Thyroid gland (tissue), 4 donors: Measurements from ENCODE around the gene PRR5. TPM values are rescaled to one million over a fixed set of nuclear protein-coding genes. Genes with fewer than 3 reads are reported as not detected.

Experiments used
- DNase-seq, 2 donors: peaks; one replicate each; pipeline ENCODE4 v3.0.0-alpha.2; 2019
- H3K27ac ChIP-seq, 3 donors: fragments of 200-600 bp; sonication (generic); 1 replicate in 2 of 3; 2 replicates in 1 of 3; pipeline ENCODE4 v1.5.1; 2016 to 2019; ENCODE audit warnings: mild to moderate bottlenecking in 1 of 3, moderate library complexity in 1 of 3
- H3K27me3 ChIP-seq: fragments of 200-600 bp; sonication (generic); one replicate; pipeline ENCODE4 v1.5.1; 2019
- H3K36me3 ChIP-seq, 2 donors: fragments of 200-600 bp; sonication (generic); one replicate each; pipeline ENCODE4 v1.5.1; 2016 to 2019
- H3K4me1 ChIP-seq, 2 donors: fragments of 200-600 bp; sonication (generic); one replicate each; pipeline ENCODE4 v1.5.1; 2017 to 2019
- H3K4me3 ChIP-seq, 3 donors: fragments of 200-600 bp; sonication (generic); replicated peaks in 1 of 3; 1 replicate in 2 of 3; 2 replicates in 1 of 3; pipeline ENCODE4 v1.5.1; 2016; ENCODE audit warnings: mild to moderate bottlenecking in 1 of 3
- H3K9me3 ChIP-seq: fragments of 200-600 bp; sonication (generic); one replicate; pipeline ENCODE4 v1.5.1; 2017
- POLR2A ChIP-seq, 2 donors: fragments of 450-650 bp; IDR thresholded peaks; one replicate each; pipeline ENCODE4 v1.6.1; 2017; ENCODE audit warnings: antibody characterized with exemption in 2 of 2, mild to moderate bottlenecking in 2 of 2, moderate library complexity in 1 of 2
- WGBS, 2 donors: methylation state at CpG; one replicate each; pipeline ENCODE4 v1.1.5; 2017; 5-methylcytosine and 5-hydroxymethylcytosine counted together
- intact Hi-C: fragments of 100-400 bp; cut with DNase I; formaldehyde crosslinking; loops from one replicate; pipeline ENCODE4 v1.15.1; 2023
- total RNA-seq, 4 donors: library from RNA; depleted of rRNA; stranded (reverse); fragments of >200 nt; gene quantifications; one replicate each; pipeline ENCODE4 v1.2.3, GENCODE V29; 2016
- TF ChIP-seq, protein P1 (sequence below), 6 experiments: fragments of 200-600 bp in 3 of 6; fragments of 450-650 bp in 3 of 6; sonication (generic) in 3 of 6; IDR thresholded peaks; one replicate each; pipeline ENCODE4 v1.5.1; 2016 to 2019; ENCODE audit warnings: antibody characterized with exemption in 6 of 6, mild to moderate bottlenecking in 2 of 6, inconsistent platforms in 1 of 6, moderate library complexity in 1 of 6

The PRR5 gene
- total RNA-seq, 4 donors from 2014 or later: 17.3 to 31.8 (median 26.9) TPM

DNA sequence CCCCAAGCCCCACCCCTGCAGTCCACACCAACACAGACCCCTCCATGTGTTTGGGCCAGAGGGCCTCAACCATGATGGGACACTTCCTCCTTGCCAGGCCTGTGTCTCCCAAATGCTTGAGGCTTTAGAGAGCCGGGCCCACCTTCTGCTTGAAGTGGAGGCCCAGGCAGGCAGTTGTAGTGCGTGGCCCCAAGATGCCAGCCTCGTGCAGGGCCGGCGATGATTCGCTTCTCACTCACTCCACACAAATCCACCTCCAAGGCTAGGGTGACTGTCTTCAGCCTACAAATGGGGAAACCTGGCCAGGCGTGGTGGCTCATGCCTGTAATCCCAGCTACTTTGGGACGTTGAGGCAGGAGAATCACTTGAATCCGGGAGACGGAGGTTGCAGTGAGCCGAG lies 5.7 kb downstream of the PRR5 start:
- TF ChIP-seq, protein P1, sequence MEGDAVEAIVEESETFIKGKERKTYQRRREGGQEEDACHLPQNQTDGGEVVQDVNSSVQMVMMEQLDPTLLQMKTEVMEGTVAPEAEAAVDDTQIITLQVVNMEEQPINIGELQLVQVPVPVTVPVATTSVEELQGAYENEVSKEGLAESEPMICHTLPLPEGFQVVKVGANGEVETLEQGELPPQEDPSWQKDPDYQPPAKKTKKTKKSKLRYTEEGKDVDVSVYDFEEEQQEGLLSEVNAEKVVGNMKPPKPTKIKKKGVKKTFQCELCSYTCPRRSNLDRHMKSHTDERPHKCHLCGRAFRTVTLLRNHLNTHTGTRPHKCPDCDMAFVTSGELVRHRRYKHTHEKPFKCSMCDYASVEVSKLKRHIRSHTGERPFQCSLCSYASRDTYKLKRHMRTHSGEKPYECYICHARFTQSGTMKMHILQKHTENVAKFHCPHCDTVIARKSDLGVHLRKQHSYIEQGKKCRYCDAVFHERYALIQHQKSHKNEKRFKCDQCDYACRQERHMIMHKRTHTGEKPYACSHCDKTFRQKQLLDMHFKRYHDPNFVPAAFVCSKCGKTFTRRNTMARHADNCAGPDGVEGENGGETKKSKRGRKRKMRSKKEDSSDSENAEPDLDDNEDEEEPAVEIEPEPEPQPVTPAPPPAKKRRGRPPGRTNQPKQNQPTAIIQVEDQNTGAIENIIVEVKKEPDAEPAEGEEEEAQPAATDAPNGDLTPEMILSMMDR (IDR thresholded peaks at IDR 0.05): no peak
- no peak for TF ChIP-seq POLR2A (IDR thresholded peaks at IDR 0.05)
- Histone ChIP-seq H3K27ac (no peak overlapping the region), H3K27me3 (no peaks in the 10 kb centered on the region), H3K9me3 (no peaks in the 10 kb centered on the region), H3K4me1 (peaks cover 7 to 10% of the 10 kb centered on the region in 2 donors), H3K36me3 (no peaks in the 10 kb centered on the region), H3K4me3 (no peak overlapping the region)
- no peak for DNase-seq
- WGBS, 2 donors: 93 to 98% methylated on average over 9 to 10 of the region's 11 CpGs
- intact Hi-C loops: no loop called here

DNA sequence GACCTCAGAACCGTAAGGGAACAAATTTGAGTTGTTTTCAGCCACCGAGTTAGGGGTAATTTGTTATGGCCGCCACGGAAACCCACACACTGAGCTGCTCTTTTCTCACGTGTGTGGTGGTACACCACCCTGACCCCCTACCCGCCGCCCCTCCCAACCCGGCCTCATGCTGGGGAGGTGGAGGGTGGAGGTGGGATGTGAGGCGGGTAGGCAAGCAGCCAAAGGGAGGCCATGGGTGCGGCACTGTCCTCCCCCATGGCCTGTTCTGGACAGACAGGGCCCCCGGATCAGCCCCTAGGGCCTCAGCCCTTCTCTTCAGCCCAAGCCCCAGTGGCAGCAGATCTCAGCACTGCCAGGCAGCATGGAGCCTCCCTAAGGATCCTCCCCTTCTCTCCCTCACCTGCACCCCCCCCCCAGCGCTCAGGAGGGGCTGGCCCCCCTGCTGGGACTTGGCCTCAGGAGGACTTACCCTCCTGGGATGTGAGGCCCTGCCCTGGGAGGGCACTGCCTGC lies 7.9 kb downstream of the PRR5 start:
- Histone ChIP-seq H3K27me3 (no peaks in the 10 kb centered on the region), H3K27ac (no peak overlapping the region), H3K36me3 (no peaks in the 10 kb centered on the region), H3K4me3 (no peak overlapping the region), H3K9me3 (no peaks in the 10 kb centered on the region), H3K4me1 (no peaks in the 10 kb centered on the region)
- DNase-seq: no peak
- TF ChIP-seq, protein P1 (IDR thresholded peaks at IDR 0.05): no peak
- TF ChIP-seq POLR2A (IDR thresholded peaks at IDR 0.05): no peak
- WGBS, 2 donors: 84 to 93% methylated on average over 9 to 12 of the region's 12 CpGs
- intact Hi-C loops: no loop called here

DNA sequence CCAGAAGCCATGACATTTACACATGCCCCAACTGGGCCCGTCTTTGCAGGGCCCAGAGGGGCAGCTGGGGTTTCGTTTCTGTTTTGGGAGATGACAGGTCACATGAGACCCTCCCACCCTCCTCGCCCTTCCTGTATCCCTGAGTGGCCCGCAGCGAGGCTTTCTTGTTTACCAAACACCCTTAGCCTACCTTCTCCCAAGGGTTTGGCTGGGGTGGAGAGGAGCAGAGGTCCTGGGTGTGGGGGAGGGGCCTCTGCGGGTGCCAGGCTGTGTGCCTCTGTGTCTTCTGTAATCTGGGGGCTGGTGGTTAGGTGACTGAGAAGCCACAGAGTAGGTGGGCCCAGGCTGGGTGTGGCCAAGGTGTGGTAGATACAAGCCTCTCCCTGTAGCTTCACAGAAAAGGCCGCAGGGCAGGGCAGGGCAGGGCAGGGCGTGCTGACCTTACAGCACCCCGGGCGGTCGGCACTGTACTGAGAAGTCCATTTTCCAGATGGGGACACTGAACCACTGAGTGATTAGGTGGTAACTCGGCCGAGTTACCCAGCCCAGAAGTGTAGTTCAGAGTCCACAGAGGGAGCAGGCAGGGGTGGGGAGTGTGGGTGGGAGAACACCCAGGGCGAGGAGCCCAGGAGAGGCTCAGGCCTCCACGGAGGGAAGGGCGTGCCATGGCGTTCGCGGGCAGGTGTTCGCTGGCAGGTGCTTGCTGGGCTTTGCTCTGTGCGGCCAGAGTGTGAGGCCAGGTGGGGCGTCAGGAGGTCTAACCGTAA lies 8.7 kb downstream of the PRR5 start:
- Histone ChIP-seq H3K4me3 (no peak overlapping the region), H3K27ac (no peak overlapping the region), H3K36me3 (no peaks in the 10 kb centered on the region), H3K4me1 (no peaks in the 10 kb centered on the region), H3K27me3 (no peaks in the 10 kb centered on the region), H3K9me3 (no peaks in the 10 kb centered on the region)
- intact Hi-C loops: no loop called here
- no peak for DNase-seq
- 84 to 86% methylated on average over 17 to 21 of the region's 23 CpGs for WGBS, 2 donors
- TF ChIP-seq POLR2A (IDR thresholded peaks at IDR 0.05): no peak
- TF ChIP-seq, protein P1 (IDR thresholded peaks at IDR 0.05): no peak

DNA sequence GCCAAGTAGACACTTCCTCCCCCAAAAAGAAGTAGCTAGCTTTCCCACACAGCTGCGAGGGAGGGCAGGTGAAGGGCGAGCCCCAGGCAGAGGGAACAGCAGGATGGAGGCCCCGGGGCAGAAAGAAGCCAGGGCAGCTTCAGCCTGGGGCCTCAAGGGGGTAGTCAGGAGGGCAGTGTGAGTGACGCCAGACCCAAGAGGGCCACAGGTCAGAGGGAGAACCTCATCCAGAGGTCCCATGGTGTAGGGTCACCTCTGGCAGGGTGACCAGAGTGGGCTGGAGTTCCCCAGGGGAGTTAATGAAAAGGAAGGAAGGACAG lies 9.2 kb downstream of the PRR5 start:
- Histone ChIP-seq H3K9me3 (no peaks in the 10 kb centered on the region), H3K4me1 (no peaks in the 10 kb centered on the region), H3K27ac (no peak overlapping the region), H3K36me3 (no peaks in the 10 kb centered on the region), H3K27me3 (no peaks in the 10 kb centered on the region), H3K4me3 (no peak overlapping the region)
- no peak for TF ChIP-seq POLR2A (IDR thresholded peaks at IDR 0.05)
- TF ChIP-seq, protein P1 (IDR thresholded peaks at IDR 0.05): no peak
- WGBS, 2 donors: 79% methylated on average over 4 of the region's 4 CpGs
- DNase-seq: no peak
- intact Hi-C loops: no loop called here

DNA sequence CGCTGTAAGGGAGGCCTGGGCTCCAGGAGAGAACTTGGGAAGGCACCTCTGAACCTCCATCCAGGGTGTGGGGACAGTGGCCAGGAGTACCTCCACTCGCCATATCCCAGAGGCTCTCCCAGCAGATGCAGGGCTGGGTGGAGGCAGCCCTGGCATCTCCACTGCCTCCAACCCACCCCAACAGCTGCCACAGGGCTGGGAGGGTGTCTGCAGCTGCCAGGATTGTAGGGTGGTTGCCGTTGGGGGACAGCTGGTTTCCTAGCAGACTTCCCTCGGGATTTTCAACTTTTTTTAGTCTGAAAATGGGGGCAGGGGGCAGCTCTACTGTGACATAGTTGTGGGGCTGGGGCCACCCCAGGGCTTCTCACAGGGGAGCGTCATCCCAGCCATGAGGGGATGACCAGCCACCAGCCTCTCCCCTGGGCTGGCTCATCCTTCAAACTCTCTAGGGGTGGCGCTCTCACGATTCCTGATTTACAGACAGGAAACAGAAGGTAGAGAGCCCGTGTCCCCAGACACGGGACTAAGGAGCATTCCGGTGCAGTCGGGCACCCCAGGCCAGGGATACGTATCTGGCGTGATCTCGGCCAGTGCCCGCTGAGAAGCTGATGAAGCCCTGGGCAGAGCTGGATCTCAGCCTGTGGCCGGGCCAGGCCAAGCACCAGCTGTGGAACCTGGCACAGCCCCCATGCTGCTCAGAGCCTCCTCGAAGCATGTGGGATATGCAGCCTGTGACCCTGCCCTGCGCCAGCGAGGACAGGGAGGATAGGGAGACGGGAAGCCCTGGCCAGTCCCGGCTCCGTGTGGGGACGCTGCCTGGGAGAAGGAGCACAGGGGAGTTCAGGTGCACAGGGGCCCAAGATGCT lies 9.9 kb downstream of the PRR5 start:
- H3K36me3 ChIP-seq: no peaks in the 10 kb centered on the region
- H3K27ac ChIP-seq: no peak overlapping the region
- H3K4me3 ChIP-seq: no peak overlapping the region
- H3K27me3 ChIP-seq: no peaks in the 10 kb centered on the region
- no peak for DNase-seq
- TF ChIP-seq, protein P1 (IDR thresholded peaks at IDR 0.05): no peak
- intact Hi-C loops: no loop called here
- WGBS, 2 donors: 79 to 85% methylated on average over 8 to 21 of the region's 23 CpGs
- no peaks in the 10 kb centered on the region for H3K9me3 ChIP-seq
- no peaks in the 10 kb centered on the region for H3K4me1 ChIP-seq
